ENCODE results near the gene DNER.

DNA sequence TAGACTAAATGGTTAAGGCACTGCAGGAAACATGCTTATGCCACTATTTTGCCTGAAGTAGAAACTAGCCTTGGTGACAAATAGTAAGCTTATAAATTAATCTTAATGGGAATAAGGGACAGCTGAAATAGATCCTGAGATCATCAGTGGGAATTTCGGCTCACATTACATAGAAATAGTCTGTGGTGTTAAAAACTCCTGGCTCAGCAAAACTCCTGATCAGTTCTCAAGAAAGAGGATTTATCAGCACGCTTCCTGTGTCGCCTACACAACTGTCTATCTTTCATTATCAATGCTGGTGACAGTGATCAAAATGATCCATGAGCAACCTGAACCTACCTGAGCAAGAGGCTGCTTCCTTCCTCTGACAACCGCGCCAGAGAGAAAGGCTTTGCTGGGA lies 17.0 kb upstream of the DNER start:
- no peak for TF ChIP-seq POLR2A (IDR thresholded peaks at IDR 0.05)
- no peak for TF ChIP-seq CTCF (IDR thresholded peaks at IDR 0.05 in 4 of 5, conservative IDR thresholded peaks at IDR 0.05 in 1 of 5)

Measured in gastrocnemius medialis (tissue), 4 donors.